GM12878 (cell line): ENCODE measurements around the gene POU3F3. TPM values are rescaled to one million over a fixed set of nuclear protein-coding genes. Genes with fewer than 3 reads are reported as not detected.

Experiments used
- ATAC-seq: fragments of 200-7000 bp; cut with Tn5 transposase; 3 replicates; pipeline ENCODE4 v1.9.1; 2020; ENCODE audit warnings: mild to moderate bottlenecking, moderate library complexity
- BruUV-seq: library from RNA; stranded (reverse); fragments of 400-500 nt; replicated peaks from 2 replicates; lab custom pipeline; 2021; lab: Mats Ljungman, UMichigan
- CTCF ChIA-PET: fragments of 300-600 bp; sonication (Branson Sonifier 250); formaldehyde crosslinking; extraction: SDS; loops from one replicate; lab custom pipeline; 2021; ENCODE audit warnings: inconsistent platforms; lab: Yijun Ruan, JAX
- POLR2A ChIA-PET: fragments of 350-600 bp; formaldehyde crosslinking; extraction: SDS; loops from one replicate; lab custom pipeline; 2021; ENCODE audit warnings: inconsistent platforms; lab: Charles Lee
- RAD21 ChIA-PET: fragments of 300-600 bp; sonication (Branson Sonifier 250); formaldehyde crosslinking; loops from one replicate; lab custom pipeline; 2023; ENCODE audit warnings: antibody characterized with exemption; ENCODE audit not compliant: unreplicated experiment; lab: Charles Lee
- SMC1A ChIA-PET: fragments of 300-600 bp; sonication (Branson Sonifier 250); formaldehyde crosslinking; loops from one replicate; lab custom pipeline; 2023; ENCODE audit not compliant: unreplicated experiment, uncharacterized antibody; lab: Charles Lee
- DNase-seq: peaks from one replicate; pipeline ENCODE4 v3.0.0-alpha.2; 2011; ENCODE audit warnings: low read depth, low spot score
- FAIRE-seq: peaks from 3 replicates; lab custom pipeline; 2011; peaks lifted over from hg19 to GRCh38; lab: Jason Lieb, UNC
- H2AFZ ChIP-seq: 2 replicates; pipeline ENCODE4 v1.6.0; 2011; ENCODE audit warnings: low read depth, low read length, control low read depth; ENCODE audit not compliant: control insufficient read depth
- H3K27ac ChIP-seq: 2 replicates; pipeline ENCODE4 v1.5.1; 2011; ENCODE audit warnings: control low read depth; ENCODE audit not compliant: control insufficient read depth, insufficient read depth
- H3K27me3 ChIP-seq, 2 experiments: replicated peaks in 1 of 2; 2 replicates each; pipeline versions ENCODE4 v1.6.0 to v1.6.1; 2011; ENCODE audit warnings: low read length in 1 of 2; ENCODE audit not compliant: control insufficient read depth in 2 of 2, insufficient read depth in 2 of 2
- H3K36me3 ChIP-seq, 2 experiments: 2 replicates each; pipeline ENCODE4 v1.5.1; 2011; ENCODE audit warnings: low read length in 1 of 2; ENCODE audit not compliant: control insufficient read depth in 2 of 2, insufficient read depth in 2 of 2
- H3K4me1 ChIP-seq: 2 replicates; pipeline ENCODE4 v1.6.1; 2011; ENCODE audit warnings: mild to moderate bottlenecking, low read length, moderate library complexity, mixed read lengths; ENCODE audit not compliant: control insufficient read depth, insufficient read depth
- H3K4me2 ChIP-seq: 2 replicates; pipeline ENCODE4 v1.6.0; 2011; ENCODE audit warnings: control low read depth; ENCODE audit not compliant: control insufficient read depth, insufficient read depth
- H3K4me3 ChIP-seq: fragments of 200-600 bp; sonication (generic); 2 replicates; pipeline ENCODE4 v1.5.1; 2016
- H3K79me2 ChIP-seq: 2 replicates; pipeline ENCODE4 v1.6.0; 2011; ENCODE audit warnings: low read length; ENCODE audit not compliant: control insufficient read depth, insufficient read depth
- H3K9ac ChIP-seq: 2 replicates; pipeline ENCODE4 v1.8.0; 2011; ENCODE audit warnings: low read length, control low read depth, mixed read lengths; ENCODE audit not compliant: control insufficient read depth, insufficient read depth
- H3K9me3 ChIP-seq: replicated peaks from 3 replicates; pipeline ENCODE4 v1.5.1; 2011; ENCODE audit warnings: mild to moderate bottlenecking, low read length; ENCODE audit not compliant: control insufficient read depth, insufficient read depth
- H4K20me1 ChIP-seq: 2 replicates; pipeline ENCODE4 v1.6.0; 2011; ENCODE audit not compliant: control insufficient read depth, insufficient read depth
- BCL11A ChIP-seq: IDR thresholded peaks from 2 replicates; pipeline ENCODE4 v1.6.1; 2011; ENCODE audit warnings: low read depth, low read length
- BRCA1 ChIP-seq: IDR thresholded peaks from 2 replicates; pipeline ENCODE4 v1.6.1; 2011; ENCODE audit warnings: low read depth, low read length, improper control_type of control experiment
- CBFB ChIP-seq: IDR thresholded peaks from 2 replicates; pipeline ENCODE4 v1.6.1; 2016; ENCODE audit warnings: antibody characterized with exemption, low read depth
- HDAC2 ChIP-seq: fragments of 200-600 bp; sonication (generic); IDR thresholded peaks from 2 replicates; pipeline ENCODE4 v1.6.1; 2017
- MEF2B ChIP-seq: fragments of 450-650 bp; IDR thresholded peaks from 2 replicates; pipeline ENCODE4 v1.6.1; 2018; ENCODE audit warnings: mild to moderate bottlenecking, moderate library complexity; ENCODE audit not compliant: partially characterized antibody, poor library complexity, severe bottlenecking
- NFYA ChIP-seq: IDR thresholded peaks from 2 replicates; pipeline ENCODE4 v1.6.1; 2011; ENCODE audit warnings: low read depth, mild to moderate bottlenecking, low read length, improper control_type of control experiment, borderline replicate concordance
- POU2F2 ChIP-seq: IDR thresholded peaks from 3 replicates; pipeline ENCODE4 v1.6.1; 2011; ENCODE audit warnings: low read depth, mild to moderate bottlenecking, low read length, borderline replicate concordance
- RAD21 ChIP-seq: IDR thresholded peaks from 2 replicates; pipeline ENCODE4 v1.6.1; 2011; ENCODE audit warnings: mild to moderate bottlenecking, low read depth, low read length, moderate library complexity; ENCODE audit not compliant: insufficient read depth
- RB1 ChIP-seq: fragments of 450-650 bp; formaldehyde crosslinking; IDR thresholded peaks from 2 replicates; pipeline ENCODE4 v1.6.1; 2017; ENCODE audit warnings: mild to moderate bottlenecking, borderline replicate concordance
- REST ChIP-seq: IDR thresholded peaks from 2 replicates; pipeline ENCODE4 v1.6.1; 2012; ENCODE audit warnings: mild to moderate bottlenecking, low read depth, low read length
- SIX5 ChIP-seq: IDR thresholded peaks from 2 replicates; pipeline ENCODE4 v1.6.1; 2011; ENCODE audit warnings: mild to moderate bottlenecking, low read depth, low read length, moderate library complexity; ENCODE audit not compliant: severe bottlenecking
- SREBF2 ChIP-seq: IDR thresholded peaks from 2 replicates; pipeline ENCODE4 v1.6.1; 2012; ENCODE audit warnings: mild to moderate bottlenecking, low read length
- SUZ12 ChIP-seq: fragments of 200-600 bp; sonication (generic); IDR thresholded peaks from one replicate; pipeline ENCODE4 v1.6.1; 2018; ENCODE audit warnings: antibody characterized with exemption, mild to moderate bottlenecking; ENCODE audit not compliant: unreplicated experiment
- ZNF24 ChIP-seq: fragments of 450-650 bp; IDR thresholded peaks from 2 replicates; pipeline ENCODE4 v1.6.1; 2017; ENCODE audit warnings: antibody characterized with exemption, mild to moderate bottlenecking
- ZSCAN29 ChIP-seq: fragments of 450-650 bp; IDR thresholded peaks from 2 replicates; pipeline ENCODE4 v1.6.1; 2017; ENCODE audit warnings: mild to moderate bottlenecking, moderate library complexity
- WGBS: methylation state at CpG from one replicate; pipeline ENCODE4 v1.1.6; 2016; ENCODE audit warnings: low lambda C conversion rate; ENCODE audit not compliant: insufficient replicate concordance, insufficient coverage; ENCODE audit errors: missing lambda C conversion rate; 5-methylcytosine and 5-hydroxymethylcytosine counted together
- in situ Hi-C: fragments of 300-500 bp; cut with MboI; formaldehyde crosslinking; loops from 9 replicates; pipeline ENCODE4 v1.14.3; 2018; ENCODE audit warnings: mixed read lengths
- intact Hi-C: fragments of 100-400 bp; cut with micrococcal nuclease; formaldehyde crosslinking; loops from one replicate; pipeline ENCODE4 v1.14.2; 2022; ENCODE audit not compliant: unreplicated experiment
- polyA plus RNA-seq, 11 experiments: library from polyadenylated mRNA; depleted of rRNA in 4 of 11; unstranded in 6 of 11; stranded (reverse) in 5 of 11; fragments of >200 nt; fragmentation: Nextera tagmentation in 4 of 11; fragmentation: Illumina TruSeq in 1 of 11; extraction: Ambion mirVana in 4 of 11; extraction: Trizol in 1 of 11; gene quantifications; 1 replicate in 1 of 11; 2 replicates in 10 of 11; pipeline versions ENCODE4 v1.2.1 to v1.2.3, GENCODE V29; 2011 to 2016; ENCODE audit warnings: inconsistent platforms in 2 of 11, missing spikeins in 2 of 11, low read depth in 1 of 11
- total RNA-seq, 4 experiments: library from RNA; depleted of rRNA in 3 of 4; stranded (reverse); fragments of >200 nt in 3 of 4; fragmentation: Illumina TruSeq in 1 of 4; extraction: Trizol in 1 of 4; gene quantifications; 2 replicates each; pipeline versions ENCODE4 v1.2.1 to v1.2.3, GENCODE V29; 2013 to 2021
- TF ChIP-seq, protein P1 (sequence below): fragments of 450-650 bp; IDR thresholded peaks from 2 replicates; pipeline ENCODE4 v1.6.1; 2017; ENCODE audit warnings: mild to moderate bottlenecking
- TF ChIP-seq, protein P2 (sequence below): IDR thresholded peaks from 2 replicates; pipeline ENCODE4 v1.6.1; 2011; ENCODE audit warnings: mild to moderate bottlenecking, low read depth, low read length, moderate library complexity; ENCODE audit not compliant: insufficient replicate concordance

POU3F3 gene
- total and polyA plus RNA-seq, 10 of the 15 experiments (the other 5 are each of a cell fraction or from before 2014, with no cell fraction given), result not detected

DNA sequence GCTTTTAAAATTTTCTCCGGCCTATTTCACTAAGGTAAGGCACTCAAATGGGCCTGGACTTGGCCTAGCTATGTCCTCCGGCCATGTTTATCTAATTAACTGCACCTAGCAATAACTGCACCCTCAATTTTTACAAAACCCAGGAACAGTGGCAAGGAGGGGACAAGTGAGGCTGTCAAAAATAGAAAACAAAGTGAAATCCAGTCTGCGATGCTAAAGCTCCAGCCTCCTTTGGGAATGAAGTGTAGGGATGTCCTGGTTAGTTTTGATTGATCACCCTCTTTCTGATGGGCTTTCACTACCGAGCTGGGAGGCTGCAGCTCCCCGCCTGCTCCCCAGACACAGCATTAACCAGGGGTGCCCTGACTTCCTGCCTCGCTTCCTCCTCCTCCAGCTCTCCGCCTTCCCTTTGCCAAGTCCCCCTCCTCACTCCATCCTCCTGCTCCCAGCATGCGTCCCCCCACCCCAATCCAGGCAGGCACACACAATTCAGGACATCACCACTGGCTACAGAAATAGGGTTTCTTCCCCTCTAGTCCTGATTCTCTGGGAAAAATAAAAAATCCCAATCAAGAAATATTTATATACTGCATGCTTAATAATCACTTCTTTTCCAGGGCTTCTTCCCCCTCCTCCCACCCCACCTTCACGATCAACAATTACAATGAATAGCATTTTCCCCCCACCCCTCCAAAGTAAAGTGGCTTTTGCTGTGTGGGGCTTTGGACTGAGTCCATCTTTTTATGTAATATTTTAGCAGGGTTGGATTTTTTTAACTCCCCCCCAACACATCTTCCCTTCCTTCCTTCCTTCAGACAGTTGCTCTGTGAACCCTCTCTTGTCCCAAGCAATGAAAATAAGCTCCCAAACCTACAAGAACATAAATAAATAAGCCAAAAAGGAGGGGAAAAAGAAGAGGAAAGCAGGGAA, 3.3 kb upstream of the POU3F3 start:
- POLR2A ChIA-PET, result interaction anchor here (0.7 kb wide), 1 partner anchor 243 kb away, joined by 6 read pairs; no protein-coding TSS in a partner anchor
- no peak for DNase-seq
- Histone ChIP-seq H2AFZ (no peak overlapping the region), H3K9me3 (peaks cover 4% of the 10 kb centered on the region; the same call in 1 of the 3 replicates), H3K27ac (no peak overlapping the region), H4K20me1 (no peaks in the 10 kb centered on the region), H3K36me3 (no peaks in the 10 kb centered on the region), H3K4me2 (no peak overlapping the region), H3K27me3 (peaks cover 11 to 26% of the 10 kb centered on the region in 2 experiments), H3K4me3 (no peak overlapping the region), H3K4me1 (no peaks in the 10 kb centered on the region), H3K79me2 (no peaks in the 10 kb centered on the region), H3K9ac (no peak overlapping the region)
- under 1% methylated on average over 6 of the region's 9 CpGs for WGBS
- in situ Hi-C loops, result loop anchor here (25.0 kb wide), 1 partner anchor 813 kb away; no protein-coding TSS in a partner anchor
- RAD21 ChIA-PET, result interaction anchor here (1.4 kb wide), 1 partner anchor 1689 kb away, joined by 6 read pairs; no protein-coding TSS in a partner anchor
- no peak for FAIRE-seq
- intact Hi-C loops, result no loop called here
- ATAC-seq, result no peak
- no TSS peak for BruUV-seq
- SMC1A ChIA-PET, result interaction anchor here (0.9 to 1.5 kb wide), 3 partner anchors 10 to 22 kb away, joined by 3 to 5 read pairs (median 4); no protein-coding TSS in a partner anchor
- TF ChIP-seq ZNF24 (no peak), SIX5 (no peak), ZSCAN29 (no peak), POU2F2 (no peak), SUZ12 (no peak), CBFB (no peak), SREBF2 (no peak), HDAC2 (no peak), BCL11A (no peak), RAD21 (no peak), BRCA1 (no peak), REST (no peak), MEF2B (no peak), RB1 (no peak), NFYA (no peak)
- TF ChIP-seq, protein P1, sequence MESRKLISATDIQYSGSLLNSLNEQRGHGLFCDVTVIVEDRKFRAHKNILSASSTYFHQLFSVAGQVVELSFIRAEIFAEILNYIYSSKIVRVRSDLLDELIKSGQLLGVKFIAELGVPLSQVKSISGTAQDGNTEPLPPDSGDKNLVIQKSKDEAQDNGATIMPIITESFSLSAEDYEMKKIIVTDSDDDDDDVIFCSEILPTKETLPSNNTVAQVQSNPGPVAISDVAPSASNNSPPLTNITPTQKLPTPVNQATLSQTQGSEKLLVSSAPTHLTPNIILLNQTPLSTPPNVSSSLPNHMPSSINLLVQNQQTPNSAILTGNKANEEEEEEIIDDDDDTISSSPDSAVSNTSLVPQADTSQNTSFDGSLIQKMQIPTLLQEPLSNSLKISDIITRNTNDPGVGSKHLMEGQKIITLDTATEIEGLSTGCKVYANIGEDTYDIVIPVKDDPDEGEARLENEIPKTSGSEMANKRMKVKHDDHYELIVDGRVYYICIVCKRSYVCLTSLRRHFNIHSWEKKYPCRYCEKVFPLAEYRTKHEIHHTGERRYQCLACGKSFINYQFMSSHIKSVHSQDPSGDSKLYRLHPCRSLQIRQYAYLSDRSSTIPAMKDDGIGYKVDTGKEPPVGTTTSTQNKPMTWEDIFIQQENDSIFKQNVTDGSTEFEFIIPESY, result no peak
- TF ChIP-seq, protein P2, sequence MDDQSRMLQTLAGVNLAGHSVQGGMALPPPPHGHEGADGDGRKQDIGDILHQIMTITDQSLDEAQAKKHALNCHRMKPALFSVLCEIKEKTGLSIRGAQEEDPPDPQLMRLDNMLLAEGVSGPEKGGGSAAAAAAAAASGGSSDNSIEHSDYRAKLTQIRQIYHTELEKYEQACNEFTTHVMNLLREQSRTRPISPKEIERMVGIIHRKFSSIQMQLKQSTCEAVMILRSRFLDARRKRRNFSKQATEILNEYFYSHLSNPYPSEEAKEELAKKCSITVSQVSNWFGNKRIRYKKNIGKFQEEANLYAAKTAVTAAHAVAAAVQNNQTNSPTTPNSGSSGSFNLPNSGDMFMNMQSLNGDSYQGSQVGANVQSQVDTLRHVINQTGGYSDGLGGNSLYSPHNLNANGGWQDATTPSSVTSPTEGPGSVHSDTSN, result no peak
- TF ChIP-seq, all 136 proteins: peak for 0
- CTCF ChIA-PET, result interaction anchor here (0.8 to 2.8 kb wide), 21 partner anchors 8 to 1874 kb away, joined by 3 to 19 read pairs (median 6); no protein-coding TSS in a partner anchor
